Measurements from ENCODE around the gene HS6ST3.

The HS6ST3 gene

DNA sequence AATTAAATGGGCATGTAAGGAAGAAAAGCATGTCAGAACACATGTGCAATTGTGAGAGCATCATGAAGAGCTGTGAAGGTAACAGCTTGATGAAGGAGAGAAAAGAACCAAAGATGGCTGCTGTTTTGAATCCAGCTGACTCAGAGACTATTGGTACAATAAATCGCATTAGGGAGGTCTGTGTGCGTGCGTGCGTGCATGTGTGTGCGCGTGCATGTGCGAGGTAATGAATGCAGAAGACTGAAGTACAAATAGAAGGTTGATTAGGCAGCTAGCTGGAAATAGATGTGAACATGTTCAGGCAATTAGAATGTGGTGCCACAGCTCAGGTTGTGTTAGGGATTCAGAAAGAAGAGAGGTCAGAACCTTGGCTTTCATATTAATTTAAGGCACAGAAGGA, 463.9 kb downstream of the HS6ST3 start:
- no peak for DNase-seq

DNA sequence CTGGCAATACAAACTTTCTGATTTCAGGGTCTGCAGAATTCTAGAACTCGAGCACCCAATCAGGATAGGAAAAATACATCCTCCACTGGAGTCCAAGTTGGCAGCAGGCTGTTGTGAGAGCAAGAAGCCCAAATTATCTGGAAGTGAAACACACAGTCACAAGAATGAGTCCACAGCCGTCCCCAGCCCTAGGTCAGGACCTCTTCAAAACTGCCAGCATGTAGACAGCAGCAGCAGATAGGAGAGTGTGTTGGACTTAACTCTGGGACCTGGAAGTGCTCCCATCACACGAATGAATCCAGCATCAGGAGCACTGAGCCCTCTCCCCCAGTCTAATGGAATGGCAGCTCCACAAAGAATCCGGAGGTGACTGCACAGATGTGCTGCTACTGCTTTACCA, 483.7 kb downstream of the HS6ST3 start:
- DNase-seq = no peak

DNA sequence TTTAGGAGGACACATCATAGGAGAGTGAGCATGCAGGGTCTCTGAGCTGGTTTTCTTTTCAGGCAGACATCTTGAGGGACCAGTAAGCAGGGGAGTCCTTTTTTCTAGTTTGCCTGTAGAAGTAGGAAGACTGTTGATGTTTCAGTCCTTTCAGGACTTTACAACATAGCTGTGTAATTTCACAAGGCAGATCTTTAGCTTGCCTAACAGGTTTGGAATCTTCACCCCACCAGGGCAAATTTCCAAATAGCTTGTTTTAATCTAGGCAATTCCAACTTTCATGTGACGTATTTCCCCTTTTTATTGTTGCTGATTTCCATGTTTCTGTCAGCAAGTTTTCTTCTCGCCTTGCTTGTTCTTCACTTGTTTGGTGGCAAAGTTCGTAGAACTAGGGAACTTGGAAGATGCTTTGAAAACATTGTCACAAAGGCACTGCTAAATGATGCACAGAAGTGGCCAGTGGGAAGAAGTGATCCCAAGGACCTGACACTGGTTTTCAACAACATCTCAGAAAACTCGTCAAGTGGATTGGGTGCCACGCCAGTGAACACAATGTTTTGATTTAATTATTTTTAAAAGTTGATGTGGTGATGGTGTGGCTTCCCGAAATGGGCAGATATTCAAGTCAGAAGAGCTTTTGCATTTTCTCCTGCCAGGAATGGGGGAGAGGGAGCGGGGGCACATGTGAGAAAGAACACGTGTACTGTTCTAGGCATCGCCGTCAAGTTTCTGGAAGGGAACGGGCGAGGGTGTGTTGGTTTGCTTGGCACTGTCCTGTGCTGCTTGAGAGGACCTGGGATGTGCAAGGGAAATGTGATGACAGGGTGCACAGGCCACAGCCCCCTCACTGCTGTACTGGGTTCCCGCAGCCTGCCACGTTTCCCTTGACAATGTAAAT, 485.8 kb downstream of the HS6ST3 start:
- no peak for DNase-seq

DNA sequence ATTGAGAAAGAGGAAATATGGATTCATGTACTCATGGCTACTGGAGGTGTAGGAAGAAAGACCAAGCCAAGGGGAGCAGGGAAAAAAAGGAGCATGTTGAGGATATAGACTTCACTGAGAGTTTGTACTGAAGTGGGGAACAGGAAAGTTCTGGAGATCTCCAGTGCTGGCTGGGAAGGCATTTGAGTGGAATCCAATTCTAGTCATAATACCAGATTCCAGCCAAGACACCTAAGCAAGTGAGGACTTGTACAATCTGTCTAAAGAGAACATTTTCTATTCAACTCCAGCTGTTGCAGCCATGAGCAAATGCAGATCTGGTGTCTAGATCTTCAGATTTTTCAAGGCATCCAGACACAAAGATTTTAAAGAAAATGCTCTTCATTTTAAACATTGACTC, 491.8 kb downstream of the HS6ST3 start:
- no peak for DNase-seq

DNA sequence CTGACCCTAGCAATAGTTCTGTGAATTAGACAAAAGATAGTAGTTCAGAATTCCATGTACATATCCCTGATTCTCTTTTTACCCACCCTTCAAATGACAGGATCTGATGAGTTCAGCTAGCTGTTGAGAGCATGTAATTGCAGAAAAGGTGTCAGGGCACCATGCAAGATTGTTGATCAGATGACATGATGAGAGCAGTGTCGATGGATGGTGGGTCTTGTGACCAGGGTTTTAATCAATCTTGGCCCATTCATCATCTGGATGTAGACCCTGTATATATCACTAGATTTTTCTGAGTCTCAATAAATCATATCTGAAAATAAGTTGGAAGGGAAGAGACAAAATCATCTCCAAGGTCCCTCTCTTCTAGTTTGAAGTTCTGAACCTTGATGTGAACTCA, 525.3 kb downstream of the HS6ST3 start:
- DNase-seq = no peak

DNA sequence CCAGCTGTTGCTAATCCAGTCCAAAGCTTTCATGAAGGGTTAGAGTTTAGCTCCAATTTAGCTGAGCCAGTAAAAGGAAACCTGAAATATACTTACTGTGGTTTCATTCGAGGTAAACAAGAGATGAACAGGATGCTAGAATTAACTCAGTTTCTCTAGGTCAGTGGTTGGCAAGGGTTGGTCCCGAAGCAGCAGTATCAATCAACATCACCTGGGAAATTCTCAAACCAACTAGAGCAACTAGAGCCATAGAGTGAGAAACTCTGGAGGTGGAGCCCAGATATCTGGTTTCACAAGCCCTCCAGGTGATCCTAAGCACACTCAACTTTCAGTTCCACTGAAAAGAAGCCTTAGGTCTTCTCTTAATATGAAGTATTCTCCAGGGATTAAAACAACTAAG, 527.6 kb downstream of the HS6ST3 start:
- no peak for DNase-seq

DNA sequence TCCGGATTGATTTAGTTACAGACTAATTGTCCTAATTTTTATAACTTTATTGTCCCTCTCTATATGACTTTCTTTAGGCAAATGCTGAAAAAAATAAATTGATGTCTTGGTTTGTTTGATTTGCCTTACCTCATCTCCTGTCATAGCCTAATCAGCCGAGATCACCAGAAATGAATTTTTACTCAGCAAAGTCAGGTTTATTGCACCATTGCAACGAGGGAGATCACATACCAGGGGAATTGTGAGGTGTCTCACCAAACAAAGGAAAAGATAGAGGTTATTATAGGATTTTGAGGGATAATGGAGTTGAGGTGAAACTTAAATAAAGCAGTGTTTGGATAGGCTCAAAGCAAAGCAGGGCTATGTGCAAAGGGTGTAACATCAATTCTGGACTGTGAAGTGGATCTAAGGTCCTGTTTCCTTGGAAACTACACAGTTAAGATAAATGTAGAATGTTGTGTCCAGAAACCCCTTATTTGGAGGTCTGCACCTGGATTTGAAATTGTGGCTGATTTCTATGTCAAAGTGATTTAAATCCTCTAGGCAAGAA, 531.8 kb downstream of the HS6ST3 start:
- DNase-seq = no peak

DNA sequence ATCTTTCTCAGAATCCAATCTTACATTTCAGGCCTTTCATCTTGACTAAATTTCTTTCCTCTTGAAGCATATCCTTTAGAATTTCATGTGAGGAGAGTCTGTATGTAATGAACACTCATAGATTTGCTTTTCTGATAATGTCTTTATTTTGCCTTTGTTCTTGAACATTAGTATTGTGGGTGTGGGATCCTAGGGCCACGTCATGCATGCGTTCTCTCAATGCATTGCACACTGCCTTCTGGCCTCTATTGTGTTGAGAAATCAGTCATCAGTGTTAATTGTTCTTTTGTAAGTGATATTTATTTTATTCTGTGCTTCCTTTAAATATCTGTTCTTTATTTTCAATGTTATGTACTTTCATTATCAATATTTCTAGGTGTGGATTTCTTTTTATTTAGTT, 539.4 kb downstream of the HS6ST3 start:
- no peak for DNase-seq

DNA sequence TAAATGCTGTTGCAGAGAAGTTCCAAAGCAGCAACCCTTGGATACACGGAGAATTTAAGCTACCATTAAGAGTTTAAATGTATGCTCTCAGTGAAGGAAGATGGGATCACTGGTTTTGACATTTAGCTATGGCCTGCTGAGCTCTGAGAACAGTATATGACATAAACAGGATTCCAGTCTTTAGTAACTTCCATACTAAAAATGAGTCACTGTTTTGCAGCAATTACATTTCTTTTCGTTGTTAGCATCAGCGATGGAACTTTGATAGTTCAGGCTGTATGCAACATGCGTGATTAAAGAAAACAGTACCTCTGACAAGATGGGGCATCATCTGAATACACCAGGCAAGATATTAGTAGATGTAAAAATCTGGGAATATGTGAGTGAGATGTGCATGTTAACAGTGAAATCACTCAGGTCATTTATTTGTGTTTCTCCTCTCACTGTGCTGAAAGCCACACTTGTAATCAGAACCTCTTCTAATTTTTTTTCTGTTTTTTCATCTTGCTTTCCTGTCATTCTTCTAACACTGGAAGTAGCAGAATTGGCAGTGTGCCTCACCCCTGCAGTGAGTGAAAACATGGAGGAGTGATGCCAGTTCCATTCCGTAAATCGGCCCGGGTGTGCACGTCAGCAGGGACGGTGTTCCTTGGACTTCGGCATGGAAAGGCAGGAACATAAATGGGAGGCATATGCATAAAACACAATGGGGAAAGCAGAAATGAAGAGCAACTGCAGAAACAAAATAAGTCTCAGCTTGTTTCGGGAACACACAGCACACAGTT, 542.8 kb downstream of the HS6ST3 start:
- no peak for DNase-seq

DNA sequence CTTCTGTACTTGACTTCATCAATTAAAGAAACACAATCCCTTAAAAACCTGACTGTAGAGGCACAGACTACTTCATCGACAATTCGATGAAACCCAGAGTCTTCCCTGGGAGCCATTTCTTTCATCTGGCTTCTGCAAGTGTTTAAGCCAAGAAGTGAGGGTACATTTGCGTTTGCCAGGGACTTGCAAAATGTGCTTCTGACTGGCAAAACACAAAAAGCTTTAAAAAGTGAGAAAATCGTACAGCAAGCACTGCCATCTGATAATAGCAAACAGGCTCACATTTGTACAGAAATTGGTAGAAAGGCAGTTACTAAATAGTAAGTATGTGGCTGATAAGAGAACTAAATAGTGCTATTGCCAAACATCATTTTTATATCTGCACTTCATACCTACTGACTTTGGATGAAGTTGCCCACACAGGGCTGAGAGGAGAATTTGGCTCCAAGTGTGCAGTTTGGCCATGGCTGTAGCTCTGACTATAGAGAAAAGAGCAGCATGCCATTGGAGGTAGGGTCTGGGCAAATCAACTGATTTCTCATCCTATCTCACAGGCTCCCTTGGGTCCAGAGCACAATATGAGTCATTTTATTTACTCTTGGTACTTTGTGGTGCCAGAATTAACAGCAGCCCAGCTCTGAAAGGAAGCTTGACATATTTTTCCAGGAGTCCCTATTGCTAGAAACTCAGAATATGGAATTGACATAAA, 546.2 kb downstream of the HS6ST3 start:
- DNase-seq = no peak

DNA sequence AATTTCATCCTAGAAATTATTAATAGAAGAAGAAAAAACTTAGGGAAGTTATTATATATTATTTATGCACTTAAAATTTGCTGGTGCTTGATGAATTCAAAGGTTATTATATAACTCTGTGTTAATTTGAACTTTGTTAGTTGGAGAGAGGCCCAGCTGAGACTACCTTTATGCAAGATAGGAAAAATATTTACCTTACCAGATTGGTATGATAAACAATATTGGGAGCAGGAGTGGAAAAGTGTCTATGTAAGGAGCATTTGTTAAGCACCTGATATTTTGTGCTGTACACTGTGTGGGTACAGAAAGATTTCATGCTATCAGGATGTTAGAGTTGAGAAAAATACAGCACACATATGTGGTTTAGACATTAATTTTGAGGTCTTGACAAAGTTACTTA, 547.1 kb downstream of the HS6ST3 start:
- DNase-seq = no peak

DNA sequence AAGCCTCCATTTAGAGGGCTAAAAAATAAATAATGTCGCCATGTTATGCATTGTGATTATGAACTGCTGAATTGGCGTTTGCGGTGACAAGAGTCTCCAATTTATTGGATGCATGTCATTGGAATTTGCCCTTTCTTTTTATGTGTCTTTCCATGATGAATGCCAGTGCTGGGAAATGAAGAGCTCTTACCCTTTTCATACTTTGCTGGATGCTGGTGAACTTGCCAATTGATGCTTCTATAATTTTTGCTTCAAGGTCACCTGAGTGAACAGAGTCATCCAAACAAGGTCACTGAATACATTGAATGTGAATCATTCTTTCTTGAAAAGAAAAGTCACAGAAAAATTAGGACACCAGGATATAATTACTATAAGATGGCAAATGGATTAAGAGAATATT, 556.2 kb downstream of the HS6ST3 start:
- no peak for DNase-seq

DNA sequence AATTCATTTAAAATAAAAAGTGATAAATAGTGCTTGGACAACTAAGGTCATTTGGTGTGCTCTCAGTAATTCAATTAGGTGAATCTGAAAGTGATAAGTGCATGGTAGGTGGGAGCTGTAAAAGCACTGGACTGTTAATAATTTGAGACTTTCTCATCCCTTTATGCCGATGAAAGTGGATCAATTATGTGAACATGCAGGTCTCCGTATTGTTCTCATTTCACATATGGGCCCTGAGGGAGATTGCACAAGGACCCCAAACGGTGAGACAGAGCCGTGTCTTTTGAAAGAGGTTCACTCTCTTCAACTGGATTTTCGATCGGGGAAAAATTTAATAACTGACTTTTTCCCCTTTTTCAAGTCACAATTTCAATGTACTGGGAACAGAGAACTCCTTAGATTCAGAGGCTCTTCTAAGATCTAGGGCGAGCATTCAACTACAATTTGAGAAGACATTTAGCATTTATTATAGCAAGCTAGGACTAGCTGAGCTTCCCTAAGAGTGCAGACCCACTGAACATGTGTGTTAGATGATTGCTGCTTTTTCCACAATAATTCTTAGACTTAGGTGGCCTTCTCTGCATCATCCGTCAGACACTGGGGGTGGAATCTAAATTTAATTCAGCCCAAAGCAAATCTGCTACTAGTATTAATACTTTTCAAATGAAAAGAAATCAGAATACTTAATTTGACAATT, 556.8 kb downstream of the HS6ST3 start:
- DNase-seq = no peak

DNA sequence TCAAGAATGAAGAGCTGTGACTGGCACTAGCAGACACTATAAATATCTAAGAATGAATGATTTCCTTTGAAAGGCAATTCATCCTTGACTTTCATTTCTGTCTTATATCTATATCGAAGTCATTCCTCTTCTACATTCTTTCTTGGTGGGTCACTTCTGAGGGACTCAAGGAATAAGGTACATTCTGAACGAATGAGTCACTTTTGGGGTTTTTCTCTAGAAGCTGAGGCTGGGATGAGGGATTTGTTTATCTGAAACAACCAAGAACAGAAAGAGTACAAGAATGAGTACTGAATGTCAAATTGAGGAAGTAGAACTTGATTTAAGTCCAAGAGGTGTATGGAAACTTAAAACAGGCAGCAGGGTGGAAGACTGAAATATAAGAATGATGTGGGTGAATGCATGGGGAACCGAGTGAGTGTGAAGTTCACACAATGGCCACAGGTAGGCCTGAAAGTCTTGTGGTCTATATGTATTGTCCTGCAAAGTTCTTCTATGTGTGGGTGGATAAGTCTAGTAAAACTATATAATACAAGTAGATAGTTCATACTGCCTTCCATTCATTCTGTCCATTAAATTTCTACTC, 560.5 kb downstream of the HS6ST3 start:
- no peak for DNase-seq

DNA sequence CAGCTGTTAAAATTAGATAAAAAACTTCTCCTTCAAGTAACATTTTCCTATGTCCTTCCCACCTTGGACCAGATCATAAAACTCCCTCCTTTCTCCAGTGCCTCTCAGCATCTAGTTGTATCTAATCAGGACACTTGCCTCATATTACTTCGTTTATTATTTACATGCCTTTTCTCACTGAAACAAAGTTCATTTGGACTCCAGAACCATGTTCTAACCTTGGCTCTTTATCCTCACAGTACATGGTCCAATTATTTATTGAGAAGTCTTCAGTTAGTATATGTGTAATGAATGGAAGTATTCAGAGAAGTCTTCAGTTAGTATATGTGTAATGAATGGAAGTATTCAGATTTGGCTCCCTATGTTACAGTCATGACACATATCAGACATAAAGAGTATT, 561.7 kb downstream of the HS6ST3 start:
- no peak for DNase-seq

DNA sequence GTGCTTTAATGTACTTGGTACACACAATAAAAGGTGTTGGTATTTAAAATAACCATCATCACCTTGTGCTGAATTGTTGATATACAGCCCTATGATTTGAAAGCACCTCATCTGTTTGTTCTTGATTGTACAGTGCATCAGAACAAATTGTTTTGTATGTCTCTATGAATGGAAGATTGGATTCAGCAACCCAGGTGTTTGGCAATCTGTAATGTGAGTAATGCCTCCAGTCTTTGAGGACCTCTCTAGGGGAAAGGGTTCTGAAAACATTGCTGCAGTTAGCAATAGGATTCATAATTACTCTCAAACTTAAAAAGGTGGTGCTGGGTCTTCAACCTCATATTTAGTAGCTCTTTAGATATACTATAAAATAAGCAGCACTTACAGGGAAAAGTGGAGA, 562.6 kb downstream of the HS6ST3 start:
- DNase-seq = no peak

DNA sequence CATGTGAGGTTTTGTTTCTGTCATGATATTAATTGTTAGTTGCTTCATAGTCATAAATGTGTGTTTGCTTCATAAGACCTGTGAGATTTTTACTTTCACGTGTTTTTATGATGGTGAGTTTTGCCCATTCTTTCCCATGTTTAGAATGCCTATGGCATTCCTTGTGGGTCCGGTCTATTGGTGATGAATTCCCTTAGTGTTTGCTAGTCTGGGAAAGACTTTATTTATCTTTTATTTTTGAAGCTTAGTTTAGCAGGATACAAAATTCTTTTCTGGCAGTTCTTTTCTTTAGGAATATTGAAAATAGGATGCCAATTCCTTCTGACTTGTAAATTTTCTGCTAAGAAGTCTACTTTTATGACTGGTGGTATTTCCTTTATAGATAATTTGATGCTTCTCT, 571.7 kb downstream of the HS6ST3 start:
- no peak for DNase-seq

DNA sequence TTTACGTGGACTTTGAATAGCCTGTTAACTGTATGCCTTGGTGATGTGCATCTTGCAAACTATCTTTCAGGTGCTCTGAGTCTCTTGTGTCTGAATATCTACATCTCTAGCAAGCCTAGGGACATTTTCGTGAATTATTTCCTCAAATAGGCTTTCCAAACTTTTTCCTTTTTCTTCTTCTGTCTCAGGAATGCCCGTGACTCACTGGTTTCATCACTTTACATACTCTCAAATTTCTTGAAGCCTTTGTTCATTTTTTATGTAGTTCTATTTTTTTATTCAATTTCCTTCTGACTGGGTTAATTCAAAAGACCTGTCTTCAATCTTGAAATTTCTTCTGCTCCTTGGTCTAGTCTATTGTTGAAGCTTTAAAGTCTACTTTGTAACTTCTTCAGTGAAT, 572.1 kb downstream of the HS6ST3 start:
- no peak for DNase-seq

DNA sequence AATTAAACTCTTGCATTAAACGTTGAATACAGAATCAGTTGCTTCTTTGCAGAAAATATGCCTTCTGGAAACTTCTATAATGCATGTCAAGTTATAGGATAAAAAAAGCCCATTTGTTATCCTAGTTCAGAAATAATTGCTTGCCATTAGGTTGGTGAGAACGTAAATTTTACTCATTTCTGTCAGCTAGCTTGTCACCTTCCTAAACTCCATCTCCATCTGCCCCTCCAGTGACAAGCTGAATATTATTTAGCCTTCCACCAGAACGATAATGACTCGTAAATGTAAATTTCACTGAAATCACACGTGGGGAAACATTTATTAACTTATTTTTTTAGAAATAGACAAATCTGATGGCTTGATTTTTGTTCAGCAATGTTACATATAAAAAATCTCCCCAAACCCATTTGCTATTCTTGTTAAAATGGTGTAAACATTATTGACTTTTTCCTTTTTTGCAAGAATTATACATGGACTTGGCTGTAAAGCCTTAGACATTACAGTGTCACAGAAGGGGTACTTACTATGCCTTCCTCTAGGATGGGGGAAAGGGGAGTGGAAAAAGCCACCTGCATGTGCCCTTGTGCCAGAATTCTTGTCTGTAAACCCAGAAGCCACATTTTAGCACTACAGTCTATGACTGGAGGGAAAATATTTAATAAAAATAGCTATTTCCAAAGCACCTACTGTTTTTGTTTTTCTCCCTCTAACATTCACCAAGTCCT, 577.5 kb downstream of the HS6ST3 start:
- DNase-seq = no peak

DNA sequence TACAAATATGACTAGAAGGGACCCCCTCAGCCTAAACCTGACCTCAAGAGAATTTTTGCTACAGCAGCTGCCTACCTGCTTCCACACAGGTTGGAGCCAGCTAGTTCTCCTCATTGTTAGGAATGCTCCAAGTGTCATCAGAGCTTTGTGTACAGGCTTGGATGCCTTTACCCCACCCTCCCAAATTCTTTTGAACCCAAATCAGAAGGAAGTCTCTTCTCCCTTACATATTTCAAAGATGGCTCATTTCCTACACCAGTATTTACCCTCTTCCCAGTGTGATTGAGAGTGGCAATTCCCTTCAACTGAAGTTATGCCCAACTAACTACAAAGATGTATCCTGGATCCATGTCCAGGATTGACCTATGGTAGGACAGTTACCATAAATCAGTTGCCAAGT, 581.2 kb downstream of the HS6ST3 start:
- no peak for DNase-seq

DNA sequence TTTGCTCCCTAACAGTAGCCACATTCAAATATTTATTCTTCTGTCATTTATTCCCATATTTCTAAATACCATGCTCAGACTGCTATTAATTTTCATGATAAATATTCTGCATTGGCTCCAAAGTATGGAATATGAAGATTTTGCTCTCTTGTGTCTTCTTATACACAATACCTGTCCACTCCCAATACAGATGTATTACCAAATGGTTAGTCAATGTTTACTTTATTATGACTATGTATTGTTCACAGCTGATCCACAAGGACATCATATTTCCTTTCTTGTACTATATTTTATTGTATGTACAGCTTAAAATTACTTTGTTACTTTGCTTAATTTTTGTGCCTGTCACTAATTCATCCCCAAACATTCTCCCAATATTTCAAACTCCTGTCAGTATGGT, 582.1 kb downstream of the HS6ST3 start:
- DNase-seq = no peak

DNA sequence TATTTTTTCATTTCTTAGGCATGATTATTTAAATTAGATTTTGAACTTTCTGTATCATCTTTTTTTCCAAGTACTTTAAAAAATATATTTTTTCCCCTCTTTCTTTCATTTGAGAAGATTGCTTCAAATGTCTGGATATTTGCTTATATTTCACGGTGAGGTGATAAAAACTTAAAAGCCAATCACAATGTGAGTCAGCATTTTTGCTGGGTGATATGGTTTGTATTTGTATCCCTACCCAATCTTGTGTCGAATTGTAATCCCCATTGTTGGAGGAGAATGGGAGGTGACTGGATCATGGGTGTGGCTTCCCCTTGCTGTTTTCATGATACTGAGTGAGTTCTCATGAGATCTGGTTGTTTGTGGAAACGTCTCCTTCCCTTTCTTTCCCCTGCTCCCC, 583.9 kb downstream of the HS6ST3 start:
- DNase-seq = no peak
